Esophagus (tissue), 2 donors: ENCODE measurements around the gene ANKRD16. TPM values are rescaled to one million over a fixed set of nuclear protein-coding genes. Genes with fewer than 3 reads are reported as not detected.
"Not testable (repeated sequence)": the region's sequence is repeated elsewhere in the genome, so short reads cannot be mapped to it uniquely, and the experiment has no call there.

Source experiments
- H3K27ac ChIP-seq, 2 donors: one replicate each; pipeline ENCODE4 v1.5.1; 2013; ENCODE audit warnings: low read depth in 2 of 2, mild to moderate bottlenecking in 2 of 2, inconsistent platforms in 1 of 2, low read length in 1 of 2, moderate library complexity in 1 of 2
- H3K27me3 ChIP-seq, 2 donors: one replicate each; pipeline ENCODE4 v1.6.1; 2013; ENCODE audit warnings: low read length in 2 of 2, control low read depth in 1 of 2, mild to moderate bottlenecking in 1 of 2; ENCODE audit not compliant: insufficient read depth in 2 of 2, control insufficient read depth in 1 of 2
- H3K36me3 ChIP-seq, 2 donors: one replicate each; pipeline ENCODE4 v1.6.1; 2013; ENCODE audit warnings: low read length in 1 of 2; ENCODE audit not compliant: control insufficient read depth in 2 of 2, insufficient read depth in 2 of 2
- H3K4me1 ChIP-seq, 2 donors: one replicate each; pipeline ENCODE4 v1.6.1; 2013; ENCODE audit warnings: low read length in 1 of 2; ENCODE audit not compliant: control insufficient read depth in 2 of 2, insufficient read depth in 2 of 2
- H3K4me3 ChIP-seq, 2 donors: one replicate each; pipeline ENCODE4 v1.5.1; 2013; ENCODE audit warnings: low read length in 2 of 2, mild to moderate bottlenecking in 2 of 2, low read depth in 1 of 2, moderate library complexity in 1 of 2
- H3K9me3 ChIP-seq, 2 donors: one replicate each; pipeline ENCODE4 v1.6.1; 2013; ENCODE audit warnings: mild to moderate bottlenecking in 2 of 2, low read depth in 1 of 2, low read length in 1 of 2, moderate library complexity in 1 of 2; ENCODE audit not compliant: control insufficient read depth in 2 of 2, insufficient read depth in 1 of 2
- WGBS, 2 donors: extraction: QIAGEN DNeasy Blood & Tissue Kit; methylation state at CpG; one replicate each; pipeline ENCODE4 v1.1.7; 2013; 5-methylcytosine and 5-hydroxymethylcytosine counted together
- polyA plus RNA-seq, 2 donors: library from polyadenylated mRNA; stranded (reverse); fragments of 200-250 nt; gene quantifications; one replicate each; pipeline ENCODE4 v1.2.3, GENCODE V29; 2013
- donor health status: healthy with polysubstance abuse.
- donor health status: Bipolar disorder and iron deficiency.

ANKRD16 gene
- polyA plus RNA-seq, 2 donors, result 4.3 to 4.7 TPM

- Histone ChIP-seq H3K27ac (no peak overlapping the region), H3K4me1 (no peaks in the 10 kb centered on the region), H3K4me3 (no peak overlapping the region), H3K36me3 (peaks cover 19 to 37% of the 10 kb centered on the region in 2 donors), H3K9me3 (peaks cover 0 to 2% of the 10 kb centered on the region in 2 donors), H3K27me3 (no peaks in the 10 kb centered on the region)
- WGBS, 2 donors, result 87 to 91% methylated on average over 10 of the region's 10 CpGs
Measured at GRCh38 chr10:5924889-5925288, 35.2 kb upstream of the ANKRD16 start.

GRCh38 chr10:5921746-5922145, 32.1 kb upstream of the ANKRD16 start:
- H3K9me3 ChIP-seq, result peaks cover 0 to 1% of the 10 kb centered on the region in 2 donors
- H3K27me3 ChIP-seq, result no peaks in the 10 kb centered on the region
- 70 to 80% methylated on average over 5 of the region's 5 CpGs for WGBS, 2 donors
- no peak overlapping the region for H3K27ac ChIP-seq
- peaks cover 20 to 43% of the 10 kb centered on the region in 2 donors for H3K36me3 ChIP-seq
- H3K4me3 ChIP-seq, result no peak overlapping the region
- H3K4me1 ChIP-seq, result peaks cover 0 to 3% of the 10 kb centered on the region in 2 donors

- WGBS, 2 donors, result 95 to 96% methylated on average over 7 of the region's 7 CpGs
- H3K4me3 ChIP-seq, result no peak overlapping the region
- no peak overlapping the region for H3K27ac ChIP-seq
- no peaks in the 10 kb centered on the region for H3K9me3 ChIP-seq
- peaks cover 0 to 3% of the 10 kb centered on the region in 2 donors for H3K4me1 ChIP-seq
- peaks cover 25 to 52% of the 10 kb centered on the region in 2 donors for H3K36me3 ChIP-seq
- no peaks in the 10 kb centered on the region for H3K27me3 ChIP-seq
Measured at GRCh38 chr10:5919568-5919967, 29.9 kb upstream of the ANKRD16 start.

GRCh38 chr10:5918763-5919162, 29.1 kb upstream of the ANKRD16 start:
- 70 to 81% methylated on average over 4 of the region's 4 CpGs for WGBS, 2 donors
- Histone ChIP-seq H3K27ac (peak overlapping the region in 1 of 2 donors; percentile 22), H3K27me3 (no peaks in the 10 kb centered on the region), H3K4me3 (no peak overlapping the region), H3K9me3 (no peaks in the 10 kb centered on the region), H3K4me1 (peaks cover 0 to 3% of the 10 kb centered on the region in 2 donors), H3K36me3 (peaks cover 25 to 53% of the 10 kb centered on the region in 2 donors)

GRCh38 chr10:5917305-5917704, 27.6 kb upstream of the ANKRD16 start:
- H3K9me3 ChIP-seq, result no peaks in the 10 kb centered on the region
- H3K4me1 ChIP-seq, result peaks cover 0 to 3% of the 10 kb centered on the region in 2 donors
- no peaks in the 10 kb centered on the region for H3K27me3 ChIP-seq
- no peak overlapping the region for H3K4me3 ChIP-seq
- H3K36me3 ChIP-seq, result peaks cover 23 to 52% of the 10 kb centered on the region in 2 donors
- H3K27ac ChIP-seq, result no peak overlapping the region
- WGBS, 2 donors, result 97 to 98% methylated on average over 13 of the region's 13 CpGs

- Histone ChIP-seq H3K27ac (no peak overlapping the region), H3K36me3 (peaks cover 26 to 57% of the 10 kb centered on the region in 2 donors), H3K4me3 (no peak overlapping the region), H3K4me1 (peaks cover 0 to 3% of the 10 kb centered on the region in 2 donors), H3K27me3 (no peaks in the 10 kb centered on the region), H3K9me3 (no peaks in the 10 kb centered on the region)
- 91 to 93% methylated on average over 14 of the region's 14 CpGs for WGBS, 2 donors
Measured at GRCh38 chr10:5915451-5915850, 25.8 kb upstream of the ANKRD16 start.

- Histone ChIP-seq H3K9me3 (no peaks in the 10 kb centered on the region), H3K27ac (no peak overlapping the region), H3K36me3 (peaks cover 26 to 62% of the 10 kb centered on the region in 2 donors), H3K27me3 (no peaks in the 10 kb centered on the region), H3K4me3 (no peak overlapping the region), H3K4me1 (peaks cover 0 to 3% of the 10 kb centered on the region in 2 donors)
- WGBS, 2 donors, result 87 to 91% methylated on average over 4 of the region's 4 CpGs
Measured at GRCh38 chr10:5913736-5914135, 24.0 kb upstream of the ANKRD16 start.

GRCh38 chr10:5911670-5912069, 22.0 kb upstream of the ANKRD16 start:
- Histone ChIP-seq H3K4me1 (peaks cover 0 to under 1% of the 10 kb centered on the region in 2 donors), H3K27ac (no peak overlapping the region), H3K4me3 (no peak overlapping the region), H3K9me3 (no peaks in the 10 kb centered on the region), H3K27me3 (no peaks in the 10 kb centered on the region), H3K36me3 (peaks cover 24 to 51% of the 10 kb centered on the region in 2 donors)
- WGBS, 2 donors, result 95% methylated on average over 4 of the region's 4 CpGs

- Histone ChIP-seq H3K9me3 (no peaks in the 10 kb centered on the region), H3K27ac (no peak overlapping the region), H3K4me1 (peaks cover 0 to 9% of the 10 kb centered on the region in 2 donors), H3K4me3 (no peak overlapping the region), H3K27me3 (no peaks in the 10 kb centered on the region), H3K36me3 (peaks cover 16 to 50% of the 10 kb centered on the region in 2 donors)
- 73 to 76% methylated on average over 18 of the region's 18 CpGs for WGBS, 2 donors
Measured at GRCh38 chr10:5910323-5911100, 20.8 kb upstream of the ANKRD16 start.

GRCh38 chr10:5908676-5909075, 19.0 kb upstream of the ANKRD16 start:
- not testable (repeated sequence) for H3K27ac ChIP-seq, H3K4me3 ChIP-seq, H3K4me1 ChIP-seq, H3K27me3 ChIP-seq, H3K9me3 ChIP-seq
- H3K36me3 ChIP-seq, result peaks cover 10 to 35% of the 10 kb centered on the region in 2 donors
- 85 to 93% methylated on average over 7 of the region's 7 CpGs for WGBS, 2 donors
